Dedifferentiated amniotic fluid mesenchymal stem cell (primary cell): ENCODE data around the gene SLC12A6.
"Not testable (repeated sequence)": the region's sequence is repeated elsewhere in the genome, so short reads cannot be mapped to it uniquely, and the experiment has no call there.

ENCODE experiments used
- DNase-seq: peaks from one replicate; pipeline ENCODE4 v3.0.0-alpha.2; 2016; ENCODE audit errors: extremely low spot score

The SLC12A6 gene

DNA sequence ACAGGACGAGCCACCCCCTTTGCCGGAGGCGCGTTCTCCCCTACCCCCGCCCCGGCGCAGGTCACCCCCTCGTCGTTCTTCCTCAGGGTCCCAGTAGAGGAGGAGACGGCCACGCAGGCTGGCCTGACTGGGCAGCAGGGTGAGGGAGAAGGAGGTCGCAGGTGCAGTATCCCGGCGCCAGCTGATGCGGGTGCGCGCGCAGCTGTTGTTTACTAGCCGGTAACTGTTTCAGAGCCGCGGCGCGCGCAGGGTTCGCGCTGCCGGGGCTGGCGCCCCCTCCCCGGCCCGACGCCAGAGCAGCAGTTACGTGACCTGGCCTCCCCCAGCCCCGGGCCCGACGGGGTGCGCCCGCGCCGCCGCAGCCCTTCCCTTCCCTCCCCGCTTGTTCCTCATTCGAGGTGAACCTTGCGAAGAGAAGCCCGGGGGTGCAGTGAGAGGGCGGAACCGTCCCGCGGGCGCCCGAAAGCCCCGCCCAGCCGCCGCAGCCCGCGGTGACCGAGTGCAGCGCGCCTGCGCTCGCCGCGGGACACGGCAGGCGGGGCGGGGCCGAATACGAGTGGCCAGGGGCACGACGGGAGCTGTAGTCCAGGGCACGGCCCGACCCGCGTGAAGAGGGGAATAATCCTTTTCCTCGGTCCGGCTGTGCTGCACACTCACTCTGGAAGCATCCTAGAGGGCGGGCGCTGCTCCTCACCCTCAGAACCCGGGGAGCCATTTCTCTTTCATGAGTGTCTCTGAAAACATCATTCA lies at the start of gene SLC12A6:
Gene SLC12A6 (minus strand): TSS at position 225 of the 750 bp plus-strand sequence. CDS start 1,101 bp downstream, outside the sequence.
- peak; percentile 82 for DNase-seq

GRCh38 chr15:34381829-34382521 lies 44.4 kb upstream of the SLC12A6 start:
- DNase-seq, result not testable (repeated sequence)

- not testable (repeated sequence) for DNase-seq
Measured at GRCh38 chr15:34380491-34380890, 42.9 kb upstream of the SLC12A6 start.

- DNase-seq, result no peak
Measured at GRCh38 chr15:34376856-34377255, 39.3 kb upstream of the SLC12A6 start.

GRCh38 chr15:34375541-34375940 lies 38.0 kb upstream of the SLC12A6 start:
- DNase-seq, result not testable (repeated sequence)

DNA sequence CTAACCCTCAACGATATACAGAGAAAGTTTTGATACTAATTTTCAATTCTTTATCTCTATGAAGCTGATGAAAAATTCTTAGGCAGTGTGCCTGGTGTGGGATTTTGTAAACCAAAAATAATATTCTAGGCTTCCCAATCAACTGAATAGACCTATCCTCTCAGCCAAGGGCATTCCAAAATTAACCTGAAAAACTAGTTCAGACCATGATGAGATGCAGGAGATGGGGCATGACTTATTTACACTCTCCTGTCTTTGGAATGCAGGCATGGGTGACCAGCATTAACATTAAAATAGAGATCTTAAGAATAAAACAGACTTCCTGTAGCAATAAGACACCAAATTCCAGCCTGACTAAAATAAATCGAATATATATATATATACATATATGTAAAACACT lies 37.2 kb upstream of the SLC12A6 start:
- DNase-seq, result no peak

DNA sequence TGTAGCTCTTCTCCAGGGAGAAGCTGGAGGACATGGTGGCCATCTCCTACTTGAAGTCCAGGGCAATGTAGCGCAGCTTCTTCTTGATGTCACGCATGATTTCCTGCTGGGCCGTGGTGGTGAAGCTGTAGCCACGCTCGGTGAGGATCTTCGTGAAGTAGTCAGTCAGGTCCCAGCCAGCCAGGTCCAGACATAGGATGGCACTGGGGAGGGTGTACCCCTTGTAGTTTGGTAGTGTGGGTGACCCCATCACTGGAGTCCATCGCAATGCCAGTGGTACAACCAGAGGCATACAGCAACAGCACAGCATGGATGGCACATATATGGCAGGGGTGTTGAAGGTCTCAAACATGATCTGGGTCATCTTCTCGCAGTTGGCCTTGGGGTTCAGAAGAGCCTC lies 36.4 kb upstream of the SLC12A6 start:
- DNase-seq, result no peak

DNA sequence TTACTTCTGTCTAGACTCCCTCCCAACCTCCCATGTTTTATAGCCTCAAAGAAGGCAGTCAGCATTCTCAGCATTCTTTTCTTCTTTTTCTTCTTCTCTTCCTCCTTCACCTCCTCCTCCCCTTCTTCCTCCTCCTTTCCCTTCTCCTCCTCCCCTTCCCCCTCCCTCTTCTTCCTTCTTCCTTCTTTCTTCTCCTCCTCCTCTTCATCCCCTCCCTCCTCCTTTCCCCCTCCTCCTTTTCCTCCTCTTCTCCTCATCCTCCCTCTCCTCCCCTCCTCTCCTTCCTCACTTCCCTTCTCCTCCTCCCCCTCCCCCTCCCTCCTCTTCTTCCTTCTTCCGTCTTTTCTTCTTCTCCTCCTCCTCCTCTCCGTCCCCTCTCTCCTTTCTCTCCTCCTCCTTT lies 33.1 kb upstream of the SLC12A6 start:
- no peak for DNase-seq

GRCh38 chr15:34370129-34370528 lies 32.5 kb upstream of the SLC12A6 start:
- DNase-seq, result no peak

DNA sequence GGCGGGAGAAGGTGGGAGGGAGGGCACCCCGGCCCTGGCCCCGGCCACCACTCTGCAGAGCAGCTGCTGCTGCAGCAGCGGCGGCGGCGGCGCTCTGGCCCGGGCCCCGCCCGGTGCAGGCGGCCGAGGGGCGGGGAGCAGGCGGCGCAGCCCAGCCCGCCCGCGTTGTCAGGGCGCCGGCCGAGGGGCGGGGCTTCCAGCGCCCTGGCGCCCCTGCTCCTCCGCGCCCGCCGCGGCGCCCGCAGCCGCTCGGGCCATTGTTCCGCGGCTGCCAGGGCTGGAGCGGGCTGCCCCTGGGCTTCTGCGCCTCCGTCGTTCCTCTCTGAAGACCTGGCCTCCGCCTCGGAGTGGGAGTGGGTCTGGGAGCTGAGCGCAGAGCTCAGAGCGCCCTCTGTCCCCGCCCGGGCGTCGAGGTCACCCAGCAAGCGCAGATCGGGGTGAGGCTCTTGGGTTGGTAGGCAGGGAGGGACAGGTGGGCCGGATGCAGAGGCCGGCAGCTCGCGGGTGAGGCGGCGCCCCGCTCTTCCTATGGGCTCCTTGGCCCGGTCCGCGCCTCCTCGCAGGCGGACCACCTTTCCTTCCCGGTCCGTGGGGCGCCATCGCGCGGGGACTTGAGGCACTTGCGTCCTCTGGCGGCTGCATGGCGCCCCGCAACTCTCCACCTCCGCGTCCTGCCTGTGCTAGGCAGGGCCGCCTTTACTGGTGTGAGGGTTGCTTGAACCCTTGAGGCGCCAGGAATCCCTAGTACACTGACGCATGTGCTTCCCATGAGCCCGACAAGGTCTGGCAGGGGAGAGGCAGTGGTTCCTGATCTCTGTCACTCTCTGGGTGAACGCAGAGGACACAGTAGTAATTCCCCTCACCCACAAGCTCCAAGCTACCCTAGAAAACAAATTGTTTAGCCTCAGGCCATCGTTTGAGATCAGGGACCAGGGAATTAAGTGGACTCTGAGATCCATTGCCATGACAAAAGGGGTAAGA lies 29.8 kb upstream of the SLC12A6 start, which contains the start of gene LPCAT4:
Gene LPCAT4 (minus strand): TSS at position 96 of the 981 bp plus-strand sequence. CDS start 96 bp downstream, outside the sequence.
- DNase-seq, result peak; percentile 85

DNA sequence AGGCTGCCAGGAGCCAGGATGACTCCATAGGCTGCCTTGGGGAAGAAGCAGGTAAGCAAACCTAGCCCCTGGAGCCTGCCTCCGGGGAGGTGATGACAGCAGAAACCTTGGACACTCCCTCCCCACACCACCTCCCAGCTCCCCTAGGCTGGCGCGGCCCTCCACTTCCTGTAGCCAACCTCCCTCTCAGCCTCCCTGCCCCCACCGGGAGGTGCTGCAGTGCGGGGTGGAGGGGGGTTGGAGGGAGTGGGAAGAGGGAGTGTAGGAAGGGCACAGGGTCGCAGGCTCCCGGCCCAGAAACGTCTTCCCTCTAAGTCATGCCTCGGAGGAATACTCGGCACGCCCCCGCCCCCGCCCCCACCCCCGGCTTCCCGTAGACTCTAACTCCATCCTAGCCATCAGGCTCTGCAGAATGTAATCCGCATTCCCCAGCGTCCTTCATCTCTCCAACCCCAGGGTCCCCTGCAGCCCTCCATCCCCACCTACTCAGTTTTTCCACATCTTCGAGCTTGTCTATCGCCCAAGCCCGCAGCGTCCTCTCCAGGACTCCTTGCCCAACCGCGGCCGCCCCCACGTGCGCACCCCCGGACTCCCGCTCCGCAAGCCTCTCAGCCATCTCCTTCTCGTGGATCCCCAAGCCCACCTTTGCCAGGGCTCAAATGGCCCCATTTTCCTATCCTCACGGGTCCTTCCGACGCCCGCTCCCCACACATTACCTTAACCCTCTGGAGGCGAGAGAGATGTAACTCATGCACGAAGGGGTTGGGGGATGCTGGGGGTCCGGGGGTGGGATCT lies 28.9 kb upstream of the SLC12A6 start:
- DNase-seq, result no peak

GRCh38 chr15:34365836-34366235 lies 28.3 kb upstream of the SLC12A6 start:
- DNase-seq, result no peak

DNA sequence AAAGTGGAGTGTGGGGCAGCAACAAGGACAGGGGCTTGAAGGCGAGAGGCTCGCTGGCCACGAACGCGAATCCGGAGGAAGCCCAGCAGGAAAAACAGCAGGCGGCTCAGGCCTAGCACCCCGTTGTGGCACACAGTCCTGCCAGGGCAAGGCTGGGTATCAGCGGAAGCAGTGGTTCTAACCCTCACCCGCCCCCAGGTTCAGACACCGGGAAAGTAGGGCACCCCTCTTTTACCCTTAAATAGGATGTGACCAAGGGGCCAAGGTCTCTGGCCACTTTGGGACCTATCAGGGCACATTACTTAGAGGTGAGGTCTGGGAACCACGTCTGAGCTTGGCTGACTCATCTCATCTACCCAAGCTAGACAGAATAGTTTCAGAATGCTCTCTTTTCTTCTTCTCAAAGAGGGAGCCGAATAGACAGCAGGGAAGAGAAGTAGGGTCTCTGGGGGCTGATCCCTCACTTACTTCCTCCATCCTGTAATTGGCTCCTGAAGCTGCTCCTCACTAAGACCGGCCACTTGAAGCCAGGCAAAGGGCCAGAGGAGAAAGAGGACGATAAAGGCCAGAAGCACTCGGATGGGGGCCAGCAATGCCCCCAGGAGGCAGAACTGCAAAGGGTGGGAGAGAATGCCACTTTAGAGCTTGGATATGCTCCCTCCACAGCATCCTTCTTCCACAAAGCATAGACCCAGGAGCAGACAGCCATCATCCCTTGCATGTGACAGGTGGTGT lies 27.7 kb upstream of the SLC12A6 start:
- no peak for DNase-seq

- no peak for DNase-seq
Measured at GRCh38 chr15:34364041-34364440, 26.5 kb upstream of the SLC12A6 start.

- no peak for DNase-seq
Measured at GRCh38 chr15:34362047-34362773, 24.6 kb upstream of the SLC12A6 start.

- DNase-seq, result no peak
Measured at GRCh38 chr15:34361278-34361677, 23.7 kb upstream of the SLC12A6 start.

GRCh38 chr15:34360298-34360697 lies 22.7 kb upstream of the SLC12A6 start:
- no peak for DNase-seq

DNA sequence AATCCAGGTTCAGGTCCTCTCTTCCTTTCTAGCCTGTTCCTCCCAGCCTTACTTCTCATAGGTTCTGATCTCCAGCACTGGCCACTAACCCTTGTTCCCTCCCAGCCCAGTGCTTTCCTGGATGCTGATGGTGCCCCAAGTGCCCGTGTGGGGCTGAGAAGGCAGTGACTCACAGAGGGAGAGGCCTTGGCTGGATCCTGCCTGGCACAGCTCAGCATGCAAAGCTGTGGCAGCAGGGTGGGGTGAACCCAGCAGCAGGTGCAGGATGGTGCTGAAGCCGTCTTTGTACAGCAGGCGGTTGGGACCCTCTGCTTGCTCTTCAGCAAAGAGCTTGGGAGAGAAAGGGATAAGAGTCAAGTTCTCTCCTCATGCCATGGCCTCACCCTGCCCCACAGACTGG lies 21.8 kb upstream of the SLC12A6 start:
- no peak for DNase-seq

- DNase-seq, result no peak
Measured at GRCh38 chr15:34358948-34359347, 21.4 kb upstream of the SLC12A6 start.

DNA sequence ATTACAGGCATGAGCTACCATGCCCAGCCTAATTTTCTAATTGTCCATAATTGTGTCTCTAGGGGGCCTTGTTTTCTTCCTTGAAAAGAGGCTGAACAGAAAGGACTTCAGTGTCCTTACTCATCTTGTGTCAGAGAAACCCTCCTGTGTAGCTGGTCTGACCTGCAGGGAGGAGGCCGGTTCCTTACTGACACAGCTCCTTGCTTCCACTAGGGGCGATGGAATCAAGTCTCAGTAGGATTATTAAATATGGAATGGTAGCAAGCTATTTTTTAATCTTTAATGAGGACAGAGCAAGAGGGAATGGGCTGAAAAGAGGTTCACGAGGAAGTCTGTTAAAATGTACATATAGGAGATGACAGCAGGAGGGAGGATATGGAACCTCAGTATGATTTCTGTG lies 20.8 kb upstream of the SLC12A6 start:
- DNase-seq, result no peak
